Measurements from ENCODE around the gene DCTN5.

DCTN5 gene

DNA sequence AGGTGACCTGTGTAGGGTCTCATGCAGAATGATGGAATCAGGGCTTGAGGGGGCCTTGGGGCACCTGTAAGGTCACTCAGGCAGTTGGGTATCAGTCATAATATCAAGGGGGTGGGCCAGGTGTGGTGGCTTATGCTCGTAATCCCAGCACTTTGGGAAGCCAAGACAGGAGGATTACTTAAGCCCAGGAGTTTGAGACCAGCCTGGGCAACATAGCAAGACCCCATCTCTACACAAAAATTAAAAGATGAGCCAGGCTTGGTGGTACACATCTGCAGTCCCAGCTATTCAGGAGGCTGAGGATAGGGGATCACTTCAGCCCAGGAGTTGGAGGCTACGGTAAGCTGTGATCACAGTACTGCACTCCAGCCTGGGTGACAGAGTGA lies 64.2 kb downstream of the DCTN5 start:
- peaks cover 23% of the 10 kb centered on the region for H3K9me3 Mint-ChIP-seq
- TF ChIP-seq, protein P1, sequence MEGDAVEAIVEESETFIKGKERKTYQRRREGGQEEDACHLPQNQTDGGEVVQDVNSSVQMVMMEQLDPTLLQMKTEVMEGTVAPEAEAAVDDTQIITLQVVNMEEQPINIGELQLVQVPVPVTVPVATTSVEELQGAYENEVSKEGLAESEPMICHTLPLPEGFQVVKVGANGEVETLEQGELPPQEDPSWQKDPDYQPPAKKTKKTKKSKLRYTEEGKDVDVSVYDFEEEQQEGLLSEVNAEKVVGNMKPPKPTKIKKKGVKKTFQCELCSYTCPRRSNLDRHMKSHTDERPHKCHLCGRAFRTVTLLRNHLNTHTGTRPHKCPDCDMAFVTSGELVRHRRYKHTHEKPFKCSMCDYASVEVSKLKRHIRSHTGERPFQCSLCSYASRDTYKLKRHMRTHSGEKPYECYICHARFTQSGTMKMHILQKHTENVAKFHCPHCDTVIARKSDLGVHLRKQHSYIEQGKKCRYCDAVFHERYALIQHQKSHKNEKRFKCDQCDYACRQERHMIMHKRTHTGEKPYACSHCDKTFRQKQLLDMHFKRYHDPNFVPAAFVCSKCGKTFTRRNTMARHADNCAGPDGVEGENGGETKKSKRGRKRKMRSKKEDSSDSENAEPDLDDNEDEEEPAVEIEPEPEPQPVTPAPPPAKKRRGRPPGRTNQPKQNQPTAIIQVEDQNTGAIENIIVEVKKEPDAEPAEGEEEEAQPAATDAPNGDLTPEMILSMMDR (IDR thresholded peaks at IDR 0.05), result no peak
- peaks cover 41% of the 10 kb centered on the region for H3K27me3 Mint-ChIP-seq (ENCODE audit: low read depth, poor library complexity)

DNA sequence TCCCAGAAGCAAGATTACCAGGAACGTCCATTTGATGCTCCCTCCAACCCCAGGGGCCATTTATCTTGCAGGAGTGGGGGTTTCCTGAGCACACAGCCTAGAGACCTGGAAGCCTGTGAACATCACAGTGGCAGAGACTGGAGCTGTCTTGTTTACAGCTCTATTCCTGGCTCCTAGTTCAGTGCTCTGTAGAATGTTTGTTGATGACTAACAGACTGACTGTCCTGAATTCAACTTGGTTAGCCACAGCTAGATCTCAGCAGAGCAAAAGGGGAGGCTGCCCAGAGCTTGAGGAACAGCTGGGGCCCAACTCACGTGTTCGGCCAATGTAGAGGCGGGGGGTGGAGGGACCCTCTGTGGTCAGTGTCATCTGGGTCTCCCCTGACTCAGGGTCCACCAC lies 65.2 kb downstream of the DCTN5 start:
- Mint-ChIP-seq H3K4me1 (no peaks in the 10 kb centered on the region), H3K36me3 (ENCODE audit: low read depth) (peaks cover 5% of the 10 kb centered on the region), H3K27ac (no peak overlapping the region), H3K27me3 (ENCODE audit: low read depth, poor library complexity) (peaks cover 50% of the 10 kb centered on the region), H3K9me3 (peaks cover 23% of the 10 kb centered on the region), H3K4me3 (no peak overlapping the region)
- DNase-seq, result no peak
- TF ChIP-seq, protein P1 (IDR thresholded peaks at IDR 0.05), result no peak

More for the DNA sequence above, 64.2 kb downstream of the DCTN5 start:
- H3K4me3 Mint-ChIP-seq, result no peak overlapping the region
- peaks cover 5% of the 10 kb centered on the region for H3K4me1 Mint-ChIP-seq
- no peak overlapping the region for H3K27ac Mint-ChIP-seq
- DNase-seq, result no peak
- peaks cover 5% of the 10 kb centered on the region for H3K36me3 Mint-ChIP-seq (ENCODE audit: low read depth)

DNA sequence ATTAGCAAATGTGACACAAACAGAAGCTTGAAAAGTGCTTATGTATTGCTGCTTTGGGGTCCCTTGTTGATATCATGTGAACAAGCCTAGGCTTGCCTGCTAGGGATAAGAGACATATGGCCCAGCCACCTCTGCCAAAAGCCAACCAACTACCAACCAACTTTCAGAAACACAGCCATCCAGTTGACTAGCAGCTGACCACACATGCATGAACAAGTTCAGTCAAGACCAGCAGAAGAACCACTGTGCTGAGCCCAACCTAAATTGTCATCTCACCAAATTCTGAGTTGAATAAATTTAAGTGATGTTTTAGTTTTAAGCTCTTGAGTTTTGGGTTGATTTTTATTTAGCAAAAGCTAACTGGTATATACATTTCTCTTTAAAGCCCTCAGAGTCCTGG lies 68.3 kb downstream of the DCTN5 start:
- no peak overlapping the region for H3K4me3 Mint-ChIP-seq
- peaks cover 8% of the 10 kb centered on the region for H3K9me3 Mint-ChIP-seq
- H3K4me1 Mint-ChIP-seq, result no peaks in the 10 kb centered on the region
- DNase-seq, result no peak
- TF ChIP-seq, protein P1 (IDR thresholded peaks at IDR 0.05), result no peak
- no peak overlapping the region for H3K27ac Mint-ChIP-seq
- peaks cover 73% of the 10 kb centered on the region for H3K27me3 Mint-ChIP-seq (ENCODE audit: low read depth, poor library complexity)
- no peaks in the 10 kb centered on the region for H3K36me3 Mint-ChIP-seq (ENCODE audit: low read depth)

DNA sequence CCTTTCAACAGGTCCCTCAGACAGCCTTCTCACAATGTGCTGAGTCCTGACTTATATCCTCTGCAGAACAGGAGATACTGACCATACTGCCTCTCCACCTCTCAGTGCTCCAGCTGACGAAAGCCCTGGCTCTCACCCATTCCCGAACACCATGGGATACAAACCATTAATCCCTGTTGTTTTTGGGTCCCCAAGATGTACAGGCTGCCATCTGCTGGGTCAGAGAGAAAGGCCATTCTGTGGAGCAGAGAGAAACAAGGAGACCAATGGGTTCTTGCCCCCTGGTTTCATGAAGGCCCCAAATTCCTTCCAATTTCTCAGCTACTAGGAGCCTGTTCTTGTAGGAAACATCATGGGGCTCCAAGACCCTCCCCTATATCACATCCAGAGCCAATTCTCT lies 68.7 kb downstream of the DCTN5 start:
- peaks cover 8% of the 10 kb centered on the region for H3K9me3 Mint-ChIP-seq
- H3K4me1 Mint-ChIP-seq, result no peaks in the 10 kb centered on the region
- peaks cover 78% of the 10 kb centered on the region for H3K27me3 Mint-ChIP-seq (ENCODE audit: low read depth, poor library complexity)
- H3K36me3 Mint-ChIP-seq (ENCODE audit: low read depth), result no peaks in the 10 kb centered on the region
- TF ChIP-seq, protein P1 (IDR thresholded peaks at IDR 0.05), result no peak
- H3K4me3 Mint-ChIP-seq, result no peak overlapping the region
- H3K27ac Mint-ChIP-seq, result no peak overlapping the region
- no peak for DNase-seq

DNA sequence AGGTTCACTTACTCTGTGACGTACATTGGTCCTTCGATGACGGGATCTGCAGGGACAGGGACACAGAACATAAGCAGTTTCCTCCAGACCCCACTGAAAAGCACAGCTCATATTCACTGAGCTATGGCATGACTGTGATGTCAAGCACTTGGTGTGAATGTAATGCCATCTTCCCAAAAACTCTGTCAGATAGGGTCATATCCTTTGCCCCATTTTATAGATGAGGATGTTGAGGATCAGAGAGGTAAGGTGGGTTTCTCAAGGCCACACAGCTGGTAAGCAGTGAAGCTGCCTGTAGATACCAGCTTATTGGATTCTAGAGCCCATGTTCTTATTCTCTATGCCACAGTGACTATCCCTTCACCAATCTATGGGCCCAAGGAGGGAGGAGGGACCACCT lies 69.2 kb downstream of the DCTN5 start:
- Mint-ChIP-seq H3K36me3 (ENCODE audit: low read depth) (no peaks in the 10 kb centered on the region), H3K27ac (no peak overlapping the region), H3K4me3 (no peak overlapping the region), H3K27me3 (ENCODE audit: low read depth, poor library complexity) (peaks cover 80% of the 10 kb centered on the region), H3K4me1 (no peaks in the 10 kb centered on the region), H3K9me3 (peaks cover 8% of the 10 kb centered on the region)
- DNase-seq, result no peak
- TF ChIP-seq, protein P1 (IDR thresholded peaks at IDR 0.05), result no peak

DNA sequence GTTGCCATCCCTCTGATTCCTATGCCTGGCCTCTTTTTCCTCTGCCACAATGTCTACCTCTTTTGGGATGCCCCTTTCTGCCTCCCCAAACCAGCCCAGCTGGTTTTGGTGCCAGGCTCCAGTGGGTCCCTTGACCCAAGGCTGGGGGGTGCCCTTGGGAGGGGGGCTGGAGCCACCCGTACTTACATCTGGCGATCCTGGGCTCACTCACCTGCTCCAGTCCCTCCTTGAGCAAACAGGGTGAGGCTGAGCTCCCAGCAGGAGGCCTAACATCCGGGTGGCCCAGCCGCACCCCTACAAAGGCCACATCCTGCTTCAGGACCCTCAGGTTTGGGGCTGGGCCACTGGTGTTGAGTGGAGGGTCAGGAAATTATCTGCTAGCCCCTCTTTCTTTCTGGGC lies 70.5 kb downstream of the DCTN5 start:
- TF ChIP-seq, protein P1 (IDR thresholded peaks at IDR 0.05), result no peak
- peaks cover 89% of the 10 kb centered on the region for H3K27me3 Mint-ChIP-seq (ENCODE audit: low read depth, poor library complexity)
- no peak overlapping the region for H3K27ac Mint-ChIP-seq
- H3K4me3 Mint-ChIP-seq, result no peak overlapping the region
- H3K36me3 Mint-ChIP-seq (ENCODE audit: low read depth), result no peaks in the 10 kb centered on the region
- H3K9me3 Mint-ChIP-seq, result peaks cover 8% of the 10 kb centered on the region
- H3K4me1 Mint-ChIP-seq, result no peaks in the 10 kb centered on the region
- DNase-seq, result no peak
